GM23338 (cell line): ENCODE data around the gene MPHOSPH6. TPM values are rescaled to one million over a fixed set of nuclear protein-coding genes. Genes with fewer than 3 reads are reported as not detected.

ENCODE experiments used
- ATAC-seq: fragments of 200-7000 bp; cut with Tn5 transposase; 3 replicates; pipeline ENCODE4 v1.9.1; 2020
- DNase-seq: peaks from one replicate; pipeline ENCODE4 v3.0.0-alpha.2; 2015; ENCODE audit warnings: low spot score
- H2AFZ ChIP-seq: fragments of 200-600 bp; sonication (generic); 2 replicates; pipeline ENCODE4 v1.8.0; 2016; ENCODE audit warnings: antibody characterized with exemption, mild to moderate bottlenecking, moderate library complexity
- H3F3A ChIP-seq: fragments of 200-600 bp; sonication (generic); replicated peaks from 2 replicates; pipeline ENCODE4 v1.8.0; 2017; ENCODE audit warnings: antibody characterized with exemption, mixed run types, low read depth
- H3K27ac ChIP-seq: fragments of 200-600 bp; sonication (generic); 2 replicates; pipeline ENCODE4 v1.6.1; 2016; ENCODE audit warnings: low read depth
- H3K27me3 ChIP-seq: fragments of 200-600 bp; sonication (generic); 2 replicates; pipeline ENCODE4 v1.8.0; 2016; ENCODE audit warnings: mild to moderate bottlenecking, mixed run types, moderate library complexity; ENCODE audit not compliant: insufficient read depth
- H3K36me3 ChIP-seq: fragments of 200-600 bp; sonication (generic); 2 replicates; pipeline ENCODE4 v1.8.0; 2016; ENCODE audit warnings: mild to moderate bottlenecking; ENCODE audit not compliant: insufficient read depth
- H3K4me1 ChIP-seq: fragments of 200-600 bp; sonication (generic); 2 replicates; pipeline ENCODE4 v1.8.0; 2016; ENCODE audit warnings: mild to moderate bottlenecking, moderate library complexity; ENCODE audit not compliant: insufficient read depth
- H3K4me2 ChIP-seq: fragments of 200-600 bp; sonication (generic); 2 replicates; pipeline ENCODE4 v1.7.1; 2017; ENCODE audit warnings: mixed run types
- H3K4me3 ChIP-seq: fragments of 200-600 bp; sonication (generic); 2 replicates; pipeline ENCODE4 v1.6.1; 2016; ENCODE audit warnings: mixed run types
- H3K79me2 ChIP-seq: fragments of 200-600 bp; sonication (generic); replicated peaks from 2 replicates; pipeline ENCODE4 v1.8.0; 2017; ENCODE audit warnings: mild to moderate bottlenecking; ENCODE audit not compliant: insufficient read depth
- H3K9me2 ChIP-seq: fragments of 200-600 bp; sonication (generic); 2 replicates; pipeline ENCODE4 v1.8.0; 2017; ENCODE audit not compliant: insufficient read depth
- H4K20me1 ChIP-seq: fragments of 200-600 bp; sonication (generic); replicated peaks from 2 replicates; pipeline ENCODE4 v1.8.0; 2017; ENCODE audit warnings: mild to moderate bottlenecking; ENCODE audit not compliant: insufficient read depth
- H3K27ac Mint-ChIP-seq: 2 replicates; pipeline ENCODE4 v1.8.0; 2020; ENCODE audit warnings: inconsistent platforms, mild to moderate bottlenecking, moderate library complexity, mixed read lengths
- H3K27me3 Mint-ChIP-seq: 3 replicates; pipeline ENCODE4 v1.8.0; 2022; ENCODE audit warnings: low read depth, mild to moderate bottlenecking, moderate library complexity, mixed read lengths, inconsistent platforms; ENCODE audit not compliant: insufficient read depth, poor library complexity
- H3K36me3 Mint-ChIP-seq: 3 replicates; pipeline ENCODE4 v1.8.0; 2021; ENCODE audit warnings: low read depth, mild to moderate bottlenecking, inconsistent platforms, moderate library complexity, mixed read lengths
- H3K4me1 Mint-ChIP-seq: 3 replicates; pipeline ENCODE4 v1.8.0; 2020; ENCODE audit warnings: mild to moderate bottlenecking, inconsistent platforms, mixed read lengths
- H3K4me3 Mint-ChIP-seq: 3 replicates; pipeline ENCODE4 v1.8.0; 2021; ENCODE audit warnings: moderate library complexity, mild to moderate bottlenecking, inconsistent platforms, mixed read lengths
- H3K9me3 Mint-ChIP-seq: 3 replicates; pipeline ENCODE4 v1.8.0; 2020; ENCODE audit warnings: moderate library complexity, mild to moderate bottlenecking, inconsistent platforms, mixed read lengths
- CREB1 ChIP-seq: fragments of 250-450 bp; sonication (Bioruptor Pico); IDR thresholded peaks from 2 replicates; pipeline ENCODE4 v1.5.0; 2020; ENCODE audit warnings: low read depth, mild to moderate bottlenecking, moderate library complexity
- CTCF ChIP-seq, 2 experiments: fragments of 200-600 bp in 1 of 2; sonication (generic) in 1 of 2; conservative IDR thresholded peaks; 2 replicates each; pipeline versions ENCODE4 v1.5.1 to v1.6.1; 2016 to 2017; ENCODE audit warnings: antibody characterized with exemption in 2 of 2, low read depth in 2 of 2, mild to moderate bottlenecking in 2 of 2, moderate library complexity in 1 of 2
- ETS1 ChIP-seq: IDR thresholded peaks from 2 replicates; pipeline ENCODE4 v1.6.1; 2016; ENCODE audit warnings: antibody characterized with exemption
- EZH2 ChIP-seq: fragments of 200-600 bp; sonication (generic); IDR thresholded peaks from one replicate; pipeline ENCODE4 v1.8.0; 2017; ENCODE audit warnings: antibody characterized with exemption, mild to moderate bottlenecking, low read depth; ENCODE audit not compliant: unreplicated experiment
- NANOG ChIP-seq: IDR thresholded peaks from 2 replicates; pipeline ENCODE4 v1.6.1; 2016; ENCODE audit warnings: antibody characterized with exemption, borderline replicate concordance
- POLR2AphosphoS5 ChIP-seq: IDR thresholded peaks from 2 replicates; pipeline ENCODE4 v1.6.1; 2016; ENCODE audit warnings: antibody characterized with exemption, low read depth
- REST ChIP-seq: IDR thresholded peaks from one replicate; pipeline ENCODE4 v1.6.1; 2018; ENCODE audit warnings: antibody characterized with exemption; ENCODE audit not compliant: unreplicated experiment
- ZNF114 ChIP-seq: fragments of 250-450 bp; sonication (Bioruptor Pico); IDR thresholded peaks from 2 replicates; pipeline ENCODE4 v1.5.0; 2020; ENCODE audit warnings: mild to moderate bottlenecking, moderate library complexity
- ZNF331 ChIP-seq: fragments of 250-450 bp; sonication (Bioruptor Pico); IDR thresholded peaks from 2 replicates; pipeline ENCODE4 v1.5.0; 2020; ENCODE audit warnings: low read depth, mild to moderate bottlenecking, moderate library complexity
- polyA plus RNA-seq: library from polyadenylated mRNA; unstranded; fragments of >200 nt; fragmentation: Nextera tagmentation; extraction: Ambion mirVana; gene quantifications from 2 replicates; pipeline ENCODE4 v1.2.1, GENCODE V29; 2016
- total RNA-seq: library from RNA; depleted of rRNA; stranded (reverse); fragments of >200 nt; shearing (Covaris generic); gene quantifications from 2 replicates; pipeline ENCODE4 v1.2.3, GENCODE V29; 2014

Gene MPHOSPH6
- total and polyA plus RNA-seq, 2 experiments from 2014 or later = 40.8 to 94.7 TPM

- no peak for TF ChIP-seq CTCF (conservative IDR thresholded peaks at IDR 0.05; ENCODE audit: low read depth in 2 of 2)
- TF ChIP-seq ZNF331 (CRISPR knock-in tag) = no peak
- TF ChIP-seq ETS1 = no peak
- TF ChIP-seq CREB1 (CRISPR knock-in tag) = no peak
- TF ChIP-seq REST = no peak
- TF ChIP-seq POLR2AphosphoS5 = no peak
These were observed 13.0 kb upstream of the MPHOSPH6 start (continued) for GRCh38 chr16:82183004-82183397.

- H3K4me1 Mint-ChIP-seq = peaks cover 4% of the 10 kb centered on the region; the same call in 2 of the 3 replicates
- TF ChIP-seq EZH2 (no peak), ZNF114 (no peak), CTCF (conservative IDR thresholded peaks at IDR 0.05; ENCODE audit: low read depth in 2 of 2) (no peak), POLR2AphosphoS5 (no peak), NANOG (no peak)
These were observed 12.4 kb upstream of the MPHOSPH6 start for GRCh38 chr16:82182266-82183003.

More at GRCh38 chr16:82182266-82183003, 12.4 kb upstream of the MPHOSPH6 start:
- Histone ChIP-seq H3K79me2 (no peaks in the 10 kb centered on the region), H3K4me3 (no peak overlapping the region), H3K4me2 (no peak overlapping the region), H2AFZ (no peak overlapping the region), H3K27me3 (no peaks in the 10 kb centered on the region), H3K27ac (no peak overlapping the region), H3K36me3 (no peaks in the 10 kb centered on the region), H3F3A (no peaks in the 10 kb centered on the region), H3K9me2 (no peaks in the 10 kb centered on the region), H4K20me1 (no peaks in the 10 kb centered on the region), H3K4me1 (no peaks in the 10 kb centered on the region)
- H3K27ac Mint-ChIP-seq = no peak overlapping the region
- H3K4me3 Mint-ChIP-seq = no peak overlapping the region
- DNase-seq (peak; percentile 45), ATAC-seq (peak; percentile 65)
- H3K36me3 Mint-ChIP-seq = no peaks in the 10 kb centered on the region
- no peaks in the 10 kb centered on the region for H3K9me3 Mint-ChIP-seq
- H3K27me3 Mint-ChIP-seq = peaks cover 3% of the 10 kb centered on the region
